ENCODE results near the gene EVC.
"Not testable (repeated sequence)": the region's sequence is repeated elsewhere in the genome, so short reads cannot be mapped to it uniquely, and the experiment has no call there.

EVC gene

GRCh38 chr4:5717449-5718158 is 6.6 kb downstream of the EVC start:
- H3K4me1 ChIP-seq (ENCODE audit: control insufficient read depth, insufficient read depth, low read length), result peaks cover 3% of the 10 kb centered on the region
- H3K27ac ChIP-seq (ENCODE audit: low read length), result no peak overlapping the region
- H3K9ac ChIP-seq (ENCODE audit: low read length in 2 of 2), result no peak overlapping the region
- no peaks in the 10 kb centered on the region for H3K27me3 ChIP-seq (ENCODE audit: control insufficient read depth in 1 of 2, insufficient read depth in 2 of 2, low read length in 2 of 2)
- H3K4me3 ChIP-seq (ENCODE audit: low read length in 2 of 2), result no peak overlapping the region
- peaks cover 4% of the 10 kb centered on the region in 2 donors for H3K9me3 ChIP-seq (ENCODE audit: control insufficient read depth in 2 of 2, low read length in 2 of 2)
- H3K36me3 ChIP-seq (ENCODE audit: control insufficient read depth in 2 of 2, insufficient read depth in 2 of 2, low read length in 2 of 2), result peaks cover 10 to 27% of the 10 kb centered on the region in 2 donors

- Histone ChIP-seq H3K9me3 (ENCODE audit: control insufficient read depth in 2 of 2, low read length in 2 of 2) (peaks cover 4% of the 10 kb centered on the region in 2 donors), H3K27ac (ENCODE audit: low read length) (no peak overlapping the region), H3K36me3 (ENCODE audit: control insufficient read depth in 2 of 2, insufficient read depth in 2 of 2, low read length in 2 of 2) (peaks cover 10 to 27% of the 10 kb centered on the region in 2 donors), H3K9ac (ENCODE audit: low read length in 2 of 2) (no peak overlapping the region), H3K27me3 (ENCODE audit: control insufficient read depth in 1 of 2, insufficient read depth in 2 of 2, low read length in 2 of 2) (no peaks in the 10 kb centered on the region), H3K4me3 (ENCODE audit: low read length in 2 of 2) (no peak overlapping the region), H3K4me1 (ENCODE audit: control insufficient read depth, insufficient read depth, low read length) (no peaks in the 10 kb centered on the region)
Observed at GRCh38 chr4:5718411-5718810, 7.4 kb downstream of the EVC start.

- Histone ChIP-seq H3K27me3 (ENCODE audit: control insufficient read depth in 1 of 2, insufficient read depth in 2 of 2, low read length in 2 of 2) (no peaks in the 10 kb centered on the region), H3K9ac (ENCODE audit: low read length in 2 of 2) (no peak overlapping the region), H3K4me3 (ENCODE audit: low read length in 2 of 2) (no peak overlapping the region), H3K36me3 (ENCODE audit: control insufficient read depth in 2 of 2, insufficient read depth in 2 of 2, low read length in 2 of 2) (peaks cover 10 to 36% of the 10 kb centered on the region in 2 donors), H3K9me3 (ENCODE audit: control insufficient read depth in 2 of 2, low read length in 2 of 2) (peaks cover 4% of the 10 kb centered on the region in 2 donors), H3K4me1 (ENCODE audit: control insufficient read depth, insufficient read depth, low read length) (no peaks in the 10 kb centered on the region), H3K27ac (ENCODE audit: low read length) (no peak overlapping the region)
Observed at GRCh38 chr4:5719350-5720055, 8.5 kb downstream of the EVC start.

- Histone ChIP-seq H3K9me3 (ENCODE audit: control insufficient read depth in 2 of 2, low read length in 2 of 2) (peaks cover under 1 to 1% of the 10 kb centered on the region in 2 donors), H3K27me3 (ENCODE audit: control insufficient read depth in 1 of 2, insufficient read depth in 2 of 2, low read length in 2 of 2) (no peaks in the 10 kb centered on the region), H3K27ac (ENCODE audit: low read length) (no peak overlapping the region), H3K4me1 (ENCODE audit: control insufficient read depth, insufficient read depth, low read length) (no peaks in the 10 kb centered on the region), H3K9ac (ENCODE audit: low read length in 2 of 2) (no peak overlapping the region), H3K4me3 (ENCODE audit: low read length in 2 of 2) (no peak overlapping the region), H3K36me3 (ENCODE audit: control insufficient read depth in 2 of 2, insufficient read depth in 2 of 2, low read length in 2 of 2) (peaks cover 10 to 36% of the 10 kb centered on the region in 2 donors)
Observed at GRCh38 chr4:5720157-5720850, 9.3 kb downstream of the EVC start.

GRCh38 chr4:5720980-5721379 is 10.0 kb downstream of the EVC start:
- peaks cover 10 to 37% of the 10 kb centered on the region in 2 donors for H3K36me3 ChIP-seq (ENCODE audit: control insufficient read depth in 2 of 2, insufficient read depth in 2 of 2, low read length in 2 of 2)
- no peak overlapping the region for H3K9ac ChIP-seq (ENCODE audit: low read length in 2 of 2)
- H3K4me1 ChIP-seq (ENCODE audit: control insufficient read depth, insufficient read depth, low read length), result no peaks in the 10 kb centered on the region
- H3K27ac ChIP-seq (ENCODE audit: low read length), result no peak overlapping the region
- no peaks in the 10 kb centered on the region for H3K9me3 ChIP-seq (ENCODE audit: control insufficient read depth in 2 of 2, low read length in 2 of 2)
- H3K4me3 ChIP-seq (ENCODE audit: low read length in 2 of 2), result no peak overlapping the region
- no peaks in the 10 kb centered on the region for H3K27me3 ChIP-seq (ENCODE audit: control insufficient read depth in 1 of 2, insufficient read depth in 2 of 2, low read length in 2 of 2)

GRCh38 chr4:5721923-5722322 is 10.9 kb downstream of the EVC start:
- no peak overlapping the region for H3K4me3 ChIP-seq (ENCODE audit: low read length in 2 of 2)
- no peak overlapping the region for H3K9ac ChIP-seq (ENCODE audit: low read length in 2 of 2)
- no peaks in the 10 kb centered on the region for H3K27me3 ChIP-seq (ENCODE audit: control insufficient read depth in 1 of 2, insufficient read depth in 2 of 2, low read length in 2 of 2)
- no peaks in the 10 kb centered on the region for H3K4me1 ChIP-seq (ENCODE audit: control insufficient read depth, insufficient read depth, low read length)
- H3K27ac ChIP-seq (ENCODE audit: low read length), result no peak overlapping the region
- no peaks in the 10 kb centered on the region for H3K9me3 ChIP-seq (ENCODE audit: control insufficient read depth in 2 of 2, low read length in 2 of 2)
- peaks cover 10 to 37% of the 10 kb centered on the region in 2 donors for H3K36me3 ChIP-seq (ENCODE audit: control insufficient read depth in 2 of 2, insufficient read depth in 2 of 2, low read length in 2 of 2)

DNA sequence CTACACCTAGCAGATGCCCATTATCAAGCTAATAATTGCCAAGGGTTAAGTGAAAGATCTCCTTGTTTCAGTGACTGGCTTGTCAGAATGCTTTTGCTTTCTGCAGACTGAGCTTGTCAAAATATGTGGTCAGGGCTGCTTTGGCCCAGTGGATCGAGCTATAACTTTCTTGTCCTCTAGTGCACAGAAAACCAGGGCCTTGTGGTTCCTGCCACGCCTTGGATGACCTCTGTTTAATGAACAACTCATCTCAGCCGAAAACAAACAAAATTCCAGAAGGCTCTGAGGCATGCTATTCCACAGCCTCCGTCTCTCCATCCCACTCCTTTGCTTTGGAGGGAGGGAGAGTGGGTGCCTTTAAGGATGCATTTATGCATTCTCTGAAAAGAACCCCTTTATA is 11.3 kb downstream of the EVC start:
- H3K4me1 ChIP-seq (ENCODE audit: control insufficient read depth, insufficient read depth, low read length), result no peaks in the 10 kb centered on the region
- no peaks in the 10 kb centered on the region for H3K27me3 ChIP-seq (ENCODE audit: control insufficient read depth in 1 of 2, insufficient read depth in 2 of 2, low read length in 2 of 2)
- no peak overlapping the region for H3K27ac ChIP-seq (ENCODE audit: low read length)
- H3K9ac ChIP-seq (ENCODE audit: low read length in 2 of 2), result no peak overlapping the region
- H3K36me3 ChIP-seq (ENCODE audit: control insufficient read depth in 2 of 2, insufficient read depth in 2 of 2, low read length in 2 of 2), result peaks cover 10 to 37% of the 10 kb centered on the region in 2 donors
- H3K4me3 ChIP-seq (ENCODE audit: low read length in 2 of 2), result no peak overlapping the region
- H3K9me3 ChIP-seq (ENCODE audit: control insufficient read depth in 2 of 2, low read length in 2 of 2), result no peaks in the 10 kb centered on the region

DNA sequence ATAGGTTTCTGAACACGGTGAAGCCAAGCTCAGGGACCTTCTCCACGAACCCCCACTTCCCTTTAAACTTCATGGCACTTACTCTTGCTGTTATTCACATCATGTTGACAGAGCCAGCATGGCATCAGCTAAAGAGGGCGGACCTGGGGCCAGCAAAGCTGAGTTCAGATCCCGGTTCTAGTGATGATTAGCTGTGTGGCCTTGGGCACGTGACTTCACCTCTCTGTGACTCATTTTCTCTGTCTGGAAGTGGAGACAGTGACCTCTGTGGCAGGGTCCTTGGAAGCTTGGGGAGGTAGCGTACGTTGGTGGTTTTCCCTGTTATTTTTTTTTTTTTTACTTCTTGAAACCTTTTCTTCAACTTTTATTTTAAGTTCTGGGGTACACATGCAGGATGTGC is 13.4 kb downstream of the EVC start:
- Histone ChIP-seq H3K4me3 (ENCODE audit: low read length in 2 of 2) (no peak overlapping the region), H3K4me1 (ENCODE audit: control insufficient read depth, insufficient read depth, low read length) (no peaks in the 10 kb centered on the region), H3K27me3 (ENCODE audit: control insufficient read depth in 1 of 2, insufficient read depth in 2 of 2, low read length in 2 of 2) (no peaks in the 10 kb centered on the region), H3K9me3 (ENCODE audit: control insufficient read depth in 2 of 2, low read length in 2 of 2) (no peaks in the 10 kb centered on the region), H3K27ac (ENCODE audit: low read length) (no peak overlapping the region), H3K36me3 (ENCODE audit: control insufficient read depth in 2 of 2, insufficient read depth in 2 of 2, low read length in 2 of 2) (peaks cover 13 to 36% of the 10 kb centered on the region in 2 donors), H3K9ac (ENCODE audit: low read length in 2 of 2) (no peak overlapping the region)

DNA sequence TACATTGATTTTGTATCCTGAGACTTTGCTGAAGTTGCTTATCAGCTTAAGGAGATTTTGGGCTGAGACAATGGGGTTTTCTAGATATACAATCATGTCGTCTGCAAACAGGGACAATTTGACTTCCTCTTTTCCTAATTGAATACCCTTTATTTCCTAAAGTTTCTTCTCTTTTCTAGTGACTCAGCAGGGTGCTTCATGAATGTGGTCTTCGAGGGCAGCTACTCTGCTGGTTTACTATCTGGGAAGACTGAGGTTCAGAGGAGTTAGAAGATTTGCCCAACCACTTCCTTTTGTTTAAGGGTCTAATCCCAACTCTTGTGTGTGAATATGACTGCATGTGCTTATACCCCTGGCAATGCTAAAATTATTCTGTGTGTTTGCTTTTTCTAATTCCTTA is 17.4 kb downstream of the EVC start:
- peaks cover 24 to 47% of the 10 kb centered on the region in 2 donors for H3K36me3 ChIP-seq (ENCODE audit: control insufficient read depth in 2 of 2, insufficient read depth in 2 of 2, low read length in 2 of 2)
- not testable (repeated sequence) for H3K27ac ChIP-seq (ENCODE audit: low read length); H3K4me3 ChIP-seq (ENCODE audit: low read length in 2 of 2); H3K4me1 ChIP-seq (ENCODE audit: control insufficient read depth, insufficient read depth, low read length); H3K9me3 ChIP-seq (ENCODE audit: control insufficient read depth in 2 of 2, low read length in 2 of 2); H3K27me3 ChIP-seq (ENCODE audit: control insufficient read depth in 1 of 2, insufficient read depth in 2 of 2, low read length in 2 of 2); H3K9ac ChIP-seq (ENCODE audit: low read length in 2 of 2)

DNA sequence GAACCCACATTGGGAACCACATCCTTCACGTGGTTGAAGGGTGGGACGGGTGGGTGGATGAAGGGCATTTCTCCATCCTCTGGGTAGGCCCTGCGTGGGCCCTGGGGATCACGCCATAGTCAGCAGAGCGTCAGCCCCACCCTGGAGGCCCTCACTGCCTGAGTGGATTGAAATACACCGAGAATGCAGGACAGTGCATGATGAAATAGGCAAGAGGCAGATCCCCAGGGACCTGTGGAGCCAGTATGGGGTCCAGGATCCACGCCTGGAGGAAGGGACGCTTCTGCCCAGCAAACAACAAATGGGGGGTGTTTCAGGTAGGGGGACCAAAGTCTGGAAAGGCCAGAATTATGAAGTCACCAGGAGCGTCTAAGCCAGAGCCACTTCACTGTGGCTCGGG is 19.4 kb downstream of the EVC start:
- H3K27me3 ChIP-seq (ENCODE audit: control insufficient read depth in 1 of 2, insufficient read depth in 2 of 2, low read length in 2 of 2), result no peaks in the 10 kb centered on the region
- H3K27ac ChIP-seq (ENCODE audit: low read length), result no peak overlapping the region
- no peaks in the 10 kb centered on the region for H3K9me3 ChIP-seq (ENCODE audit: control insufficient read depth in 2 of 2, low read length in 2 of 2)
- no peak overlapping the region for H3K4me3 ChIP-seq (ENCODE audit: low read length in 2 of 2)
- H3K4me1 ChIP-seq (ENCODE audit: control insufficient read depth, insufficient read depth, low read length), result no peaks in the 10 kb centered on the region
- H3K36me3 ChIP-seq (ENCODE audit: control insufficient read depth in 2 of 2, insufficient read depth in 2 of 2, low read length in 2 of 2), result peaks cover 39 to 55% of the 10 kb centered on the region in 2 donors
- no peak overlapping the region for H3K9ac ChIP-seq (ENCODE audit: low read length in 2 of 2)

Data from stomach smooth muscle (tissue), 2 donors.